HG03571 (cell line): ENCODE measurements around the gene MREG.
A peak's percentile ranks its signal among the peaks of the same experiment; 100 is the strongest.

ENCODE experiments used
- ATAC-seq: cut with Tn5 transposase; IDR thresholded peaks from one replicate; pipeline ENCODE4 v1.9.1; 2021; ENCODE audit not compliant: unreplicated experiment

MREG gene

DNA sequence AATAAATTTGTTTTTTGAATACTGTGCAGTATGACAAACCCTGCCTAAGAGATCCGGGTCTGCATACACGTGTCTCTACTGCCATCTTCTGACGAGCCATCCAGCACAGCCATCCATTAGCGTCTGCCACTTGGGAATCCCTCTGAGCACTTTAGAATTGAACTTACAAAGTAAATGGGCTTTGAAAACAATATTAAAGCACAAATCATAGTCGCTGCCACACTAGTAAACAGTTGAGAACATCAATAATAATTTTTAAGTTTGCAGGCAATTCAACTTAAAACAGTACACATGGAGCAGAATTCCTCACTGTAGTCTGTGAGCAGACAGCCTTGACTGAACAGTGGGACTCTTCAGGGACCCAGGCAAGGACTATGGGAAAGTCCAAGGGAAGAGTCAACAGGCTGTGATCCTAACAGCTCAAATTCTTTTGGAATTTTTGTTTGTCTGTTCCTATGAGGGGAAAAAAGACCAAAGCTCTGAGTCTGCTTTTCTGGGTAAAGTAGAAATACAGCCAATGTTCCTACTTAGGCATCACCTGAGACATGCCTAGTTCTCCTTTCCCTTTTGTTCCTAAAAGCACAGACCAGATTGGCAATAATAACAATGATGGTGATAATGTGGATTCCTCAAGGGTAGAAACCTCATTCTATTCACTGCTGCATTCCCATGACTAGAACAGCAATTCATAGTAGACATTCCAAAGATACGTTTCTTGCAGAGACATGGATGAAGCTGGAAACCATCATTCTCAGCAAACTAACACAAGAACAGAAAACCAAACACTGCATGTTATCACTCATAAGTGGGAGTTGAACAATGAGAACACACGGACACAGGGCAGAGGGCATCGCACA lies 92.9 kb downstream of the MREG start:
- peak; percentile 48 for ATAC-seq

DNA sequence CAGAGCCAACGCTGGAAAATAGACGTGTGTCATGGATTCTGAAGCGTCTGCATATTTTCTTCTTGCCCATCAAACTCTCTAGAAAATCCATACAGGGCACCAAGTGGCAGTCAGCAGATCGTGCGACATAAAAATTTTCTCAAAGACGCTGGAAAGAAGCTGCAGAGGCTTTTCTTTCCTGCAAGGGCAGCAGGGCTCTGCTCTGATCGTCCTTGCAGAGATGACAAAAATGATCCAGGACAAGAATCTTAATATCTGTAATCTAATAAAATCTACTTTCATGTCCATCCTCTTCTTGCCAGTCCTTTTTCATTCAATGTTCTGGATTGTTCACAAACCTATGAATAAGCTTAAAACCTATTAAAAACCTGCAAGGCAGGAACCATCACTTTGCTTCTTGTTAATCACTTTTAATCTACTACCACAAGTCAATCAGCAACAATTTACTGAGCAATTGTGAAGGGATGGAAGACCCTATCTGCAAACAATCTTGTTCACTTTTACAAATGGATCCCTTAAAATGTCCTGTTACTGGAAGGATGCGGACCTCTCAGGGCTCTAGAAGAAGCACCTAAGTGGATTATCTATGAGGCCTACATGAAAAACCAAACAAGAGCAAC lies 93.6 kb downstream of the MREG start:
- ATAC-seq: no peak

DNA sequence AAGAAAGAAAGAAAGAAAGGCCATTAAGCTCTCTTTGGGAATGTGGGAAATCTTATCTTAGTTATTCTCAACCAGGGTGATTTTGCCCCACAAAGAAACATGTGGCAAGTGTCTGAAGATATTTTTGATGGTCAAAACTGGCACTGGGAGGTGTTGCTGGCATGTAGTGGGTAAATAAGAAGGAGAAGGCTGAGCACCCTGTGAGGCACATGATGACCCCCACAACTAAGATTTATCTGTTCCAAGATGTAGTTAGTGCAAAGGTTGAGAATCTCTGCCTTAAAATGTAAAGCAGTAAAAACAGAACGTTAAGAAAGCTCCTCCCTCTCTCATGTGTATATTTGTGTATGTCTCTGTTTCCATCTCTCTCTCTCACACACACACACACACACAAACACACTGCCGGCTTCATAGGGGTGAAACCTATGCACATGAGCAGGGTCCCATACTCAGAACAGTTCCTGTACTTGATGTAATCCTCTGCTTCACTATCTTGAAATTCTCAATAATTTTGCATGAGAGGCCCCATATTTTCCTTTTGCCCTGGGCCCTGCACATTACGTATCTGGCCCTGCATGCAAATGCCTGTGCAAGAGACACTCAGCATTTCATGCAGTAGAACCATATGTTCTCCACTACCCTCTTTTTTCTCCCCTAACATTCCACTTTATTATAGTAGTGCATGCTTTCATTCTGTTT lies 94.3 kb downstream of the MREG start:
- ATAC-seq: no peak

DNA sequence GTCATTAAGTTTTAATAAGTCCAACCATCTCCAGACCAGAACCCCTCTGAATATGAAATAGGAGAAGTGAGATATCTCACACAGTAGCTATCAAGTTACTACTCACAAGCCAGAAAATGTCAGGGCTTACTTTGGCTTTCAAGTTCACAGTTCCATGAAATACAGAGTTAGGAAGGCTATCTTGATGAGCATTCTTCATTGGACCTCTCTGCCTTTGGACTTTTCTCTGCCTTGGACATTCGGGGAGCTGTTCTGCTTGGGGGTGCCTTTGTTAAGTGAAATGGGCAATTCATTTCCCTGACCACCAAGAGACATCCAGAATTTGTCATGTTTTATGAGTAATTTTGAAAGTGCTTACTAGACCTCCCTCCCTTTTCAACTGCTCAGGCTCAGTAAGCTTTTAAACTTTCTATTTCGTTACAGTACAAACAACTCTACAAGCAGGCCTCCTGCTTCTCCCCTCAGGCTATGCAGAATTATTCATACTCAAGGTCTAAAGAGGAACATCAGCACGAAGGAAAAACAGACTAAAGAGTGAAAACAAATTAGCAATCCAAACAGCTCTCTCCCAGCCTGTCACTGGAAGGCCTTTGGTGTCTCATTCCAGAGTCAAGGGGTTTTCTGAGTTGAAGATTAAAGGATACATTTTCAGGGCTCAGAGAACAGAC lies 95.3 kb downstream of the MREG start:
- ATAC-seq: peak; percentile 77

DNA sequence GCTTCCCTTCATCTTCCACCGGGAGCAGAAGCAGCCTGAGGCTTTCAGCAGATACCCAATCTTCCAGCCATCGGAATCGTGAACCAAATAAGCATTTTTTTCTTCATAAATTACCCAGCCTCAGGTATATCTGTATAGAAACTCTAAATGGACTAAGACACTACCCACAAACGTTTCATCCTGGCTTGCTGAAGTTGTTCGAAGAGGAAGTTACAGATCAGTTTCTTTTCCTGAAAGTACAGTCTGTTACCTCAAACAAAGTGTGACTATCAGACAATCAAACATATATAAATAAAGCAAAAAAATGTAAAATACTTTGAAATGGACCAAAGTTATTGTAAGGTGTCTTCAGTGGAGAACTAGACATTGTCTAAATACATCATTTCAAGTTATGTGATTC lies 97.9 kb downstream of the MREG start:
- no peak for ATAC-seq

DNA sequence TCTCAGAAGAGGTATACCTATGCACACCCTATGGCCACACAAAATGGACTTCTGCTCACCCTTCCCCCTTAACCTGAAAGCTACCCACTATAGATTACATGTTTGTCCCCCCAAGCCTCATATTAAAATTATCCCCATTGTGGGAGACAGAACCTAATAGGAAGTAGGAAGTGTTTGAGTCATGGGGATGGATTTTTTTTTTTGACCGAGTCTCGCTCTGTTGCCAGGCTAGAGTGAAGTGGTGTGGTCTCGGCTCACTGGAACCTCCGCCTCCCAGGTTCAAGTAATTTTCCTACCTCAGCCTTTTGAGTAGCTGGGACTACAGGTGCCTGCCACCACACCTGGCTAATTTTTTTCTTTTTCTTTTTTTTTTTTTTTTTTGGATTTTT lies 98.6 kb downstream of the MREG start:
- no peak for ATAC-seq

DNA sequence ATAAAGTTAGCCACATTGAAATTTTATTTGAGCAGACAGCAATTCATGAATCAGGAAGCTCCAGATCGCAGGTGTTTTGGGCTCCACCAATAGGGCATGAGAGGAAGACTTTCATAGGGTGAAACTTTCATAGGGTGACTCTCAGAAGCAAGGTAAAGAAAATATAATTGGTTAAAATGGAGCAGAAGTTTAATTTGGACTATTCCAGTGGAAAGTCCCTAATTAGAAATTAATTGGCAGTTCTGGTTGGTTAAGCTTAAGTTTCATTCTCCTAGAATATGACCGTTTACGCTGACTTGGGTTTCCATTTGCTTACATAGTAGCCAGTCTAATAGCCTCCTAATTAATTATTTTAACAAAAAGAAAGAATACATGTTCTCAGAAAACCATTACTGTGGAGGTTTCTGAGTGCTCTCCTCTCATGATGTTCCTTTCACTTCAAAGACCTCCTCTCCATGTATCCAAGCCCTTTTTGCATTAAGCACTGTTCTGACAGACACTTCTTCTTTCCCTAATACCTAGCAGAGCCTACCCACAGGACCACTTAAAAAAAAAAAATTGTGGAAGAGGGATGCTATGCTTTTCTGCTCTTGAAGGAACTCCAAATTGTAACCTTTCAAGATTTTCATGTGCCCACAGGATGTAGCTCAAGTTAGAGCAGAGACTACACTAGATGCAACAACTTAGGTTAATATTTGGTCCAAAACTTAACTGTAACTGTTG lies 99.1 kb downstream of the MREG start:
- ATAC-seq: no peak

DNA sequence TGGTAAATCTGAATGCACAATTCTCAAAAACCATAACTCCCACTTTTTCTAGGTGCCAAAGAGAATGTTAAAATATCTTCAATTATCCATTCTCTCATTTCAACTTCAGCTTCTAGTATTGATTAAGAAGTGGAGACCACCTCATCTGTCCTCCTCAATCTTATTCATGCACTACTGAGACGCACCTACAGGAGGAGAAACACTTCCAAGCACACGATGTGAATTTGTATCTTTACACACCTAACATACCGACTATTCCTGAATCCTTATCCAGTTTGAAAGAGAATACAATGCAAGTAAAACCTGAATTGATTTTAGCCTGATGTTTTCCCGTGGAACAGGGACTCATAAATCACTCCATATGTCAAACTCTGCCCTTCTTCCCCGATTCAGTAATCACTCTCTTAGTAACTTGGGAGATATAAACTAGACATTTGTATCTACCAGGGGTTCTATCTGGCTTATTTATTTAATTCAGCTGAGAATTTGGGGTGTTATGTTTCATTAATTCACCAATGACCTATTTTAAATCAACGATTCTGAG lies 101.0 kb downstream of the MREG start:
- no peak for ATAC-seq

DNA sequence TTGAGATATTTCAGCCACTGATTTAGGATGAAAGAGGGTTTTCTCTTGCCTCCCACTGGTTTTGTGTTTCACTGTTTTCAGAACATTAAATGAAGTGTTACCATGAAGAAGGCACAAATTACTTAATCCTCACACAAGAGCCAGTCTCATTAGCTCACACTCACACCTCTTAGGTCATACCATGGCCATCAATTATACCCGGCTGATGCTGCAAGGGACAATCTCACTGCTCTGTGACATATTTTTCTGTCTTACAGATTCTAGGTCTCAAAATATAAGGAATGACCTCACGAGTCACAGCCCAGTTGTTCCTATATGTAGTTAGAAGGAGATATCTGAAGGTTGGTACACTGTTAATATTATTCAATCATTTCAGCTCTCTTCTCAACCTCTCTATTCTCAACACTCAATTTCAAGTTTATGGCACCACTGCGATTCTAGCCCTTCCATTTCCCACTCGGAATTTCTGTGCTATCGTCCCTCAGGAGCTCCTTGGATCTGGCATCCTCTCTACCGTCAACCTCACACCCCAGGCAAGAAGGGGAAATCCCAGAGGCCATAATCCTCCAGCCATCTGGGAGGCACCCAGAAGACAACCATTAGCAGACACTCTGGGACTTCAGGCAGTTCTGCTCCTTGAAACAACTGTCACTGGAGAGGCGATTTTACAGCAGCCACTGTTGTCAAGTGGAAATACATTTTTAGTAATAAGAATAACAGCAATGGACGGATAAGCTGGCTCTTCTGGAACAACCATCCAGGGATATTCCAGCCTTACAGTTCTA lies 101.9 kb downstream of the MREG start:
- ATAC-seq: no peak

DNA sequence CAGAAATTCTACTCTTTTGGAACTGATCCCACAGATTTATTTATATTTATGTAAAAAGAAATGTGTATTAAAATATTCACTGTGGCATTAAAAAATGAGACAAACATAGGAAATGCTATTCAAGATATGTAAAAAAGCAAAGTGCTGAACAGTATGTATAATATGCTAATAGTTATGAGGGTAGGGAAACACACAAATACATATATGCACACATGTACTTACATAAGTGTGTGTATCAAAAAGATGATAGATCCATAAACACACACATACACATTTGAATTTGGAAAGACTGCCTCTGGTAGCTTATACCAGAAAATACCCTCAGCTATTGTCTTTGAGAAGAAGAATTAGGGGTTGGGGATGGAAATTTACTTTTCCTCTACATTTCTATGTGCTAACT lies 103.2 kb downstream of the MREG start:
- ATAC-seq: no peak

DNA sequence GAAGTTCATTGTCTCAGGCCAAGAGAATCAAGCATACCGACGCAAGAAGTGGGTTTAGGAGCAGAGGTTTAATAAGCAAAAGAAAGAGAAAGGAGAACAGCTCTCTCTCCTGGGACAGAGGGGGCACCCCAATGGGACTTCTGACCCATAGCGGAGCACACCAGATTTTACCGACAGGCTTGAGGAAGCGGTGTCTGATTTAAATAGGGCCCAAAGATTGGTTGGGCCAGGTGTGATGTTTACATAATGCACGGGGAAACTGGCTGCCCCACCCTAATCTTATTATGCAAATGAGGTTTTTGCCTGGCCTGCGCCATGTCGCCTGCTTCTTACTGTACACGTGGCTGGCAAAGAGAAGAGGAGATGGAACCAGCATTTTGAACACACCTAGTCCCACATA lies 106.2 kb downstream of the MREG start:
- no peak for ATAC-seq

DNA sequence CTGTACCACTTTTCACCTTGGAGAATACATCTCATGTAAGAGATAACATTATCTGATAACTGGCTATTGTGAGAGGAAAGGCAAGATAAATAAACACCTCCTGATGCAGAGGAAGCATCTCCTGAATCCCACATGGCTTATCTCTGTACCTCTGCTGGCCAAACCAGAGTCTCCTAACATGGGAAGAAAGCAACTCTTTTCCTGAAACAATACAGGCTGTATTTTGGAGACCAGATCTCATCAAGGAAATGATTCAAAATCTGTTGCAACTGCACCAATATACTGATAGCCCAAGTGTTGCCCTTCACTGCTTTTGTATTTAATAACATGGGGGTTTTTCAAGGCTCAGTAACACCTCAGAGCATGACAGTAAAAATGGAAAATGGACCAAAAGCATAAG lies 106.9 kb downstream of the MREG start:
- ATAC-seq: no peak

DNA sequence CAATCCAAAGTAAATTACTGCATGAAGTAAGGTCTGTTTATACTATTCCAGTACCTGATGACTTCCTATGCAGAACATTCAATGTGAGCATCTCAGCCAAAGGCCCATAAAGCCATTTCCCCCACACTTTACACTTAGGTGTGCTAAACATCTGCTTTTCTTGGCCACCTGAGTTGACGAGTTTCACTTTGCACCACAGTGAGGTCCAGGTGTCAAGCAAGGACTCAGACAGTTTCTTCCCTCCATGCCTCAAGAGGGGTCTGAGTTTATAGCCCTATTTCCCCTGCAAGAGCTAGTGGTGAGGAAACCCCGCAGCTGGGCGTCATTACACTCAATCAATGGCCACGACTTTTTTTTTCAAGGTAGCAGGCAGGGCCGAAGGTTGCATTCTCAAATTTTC lies 107.7 kb downstream of the MREG start:
- no peak for ATAC-seq

DNA sequence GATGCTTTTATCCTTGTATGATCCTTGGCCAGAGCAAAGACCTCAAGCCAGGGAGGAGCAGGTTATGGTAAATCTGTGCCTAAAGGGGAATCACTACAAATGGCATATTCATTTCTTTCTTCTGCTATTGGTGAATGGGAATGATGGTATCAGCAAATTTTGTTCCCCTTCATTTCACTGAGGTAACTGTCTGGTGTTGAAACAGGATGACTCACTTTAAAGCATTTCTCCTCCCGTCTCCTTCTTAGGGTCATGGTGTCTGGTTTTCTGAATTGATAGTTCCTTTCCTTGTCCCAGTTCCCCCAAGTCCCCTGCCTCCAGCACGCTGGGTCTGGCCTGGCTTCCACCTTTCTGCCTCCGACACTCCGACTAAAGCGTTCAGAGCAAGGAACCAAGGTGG lies 109.2 kb downstream of the MREG start:
- no peak for ATAC-seq

DNA sequence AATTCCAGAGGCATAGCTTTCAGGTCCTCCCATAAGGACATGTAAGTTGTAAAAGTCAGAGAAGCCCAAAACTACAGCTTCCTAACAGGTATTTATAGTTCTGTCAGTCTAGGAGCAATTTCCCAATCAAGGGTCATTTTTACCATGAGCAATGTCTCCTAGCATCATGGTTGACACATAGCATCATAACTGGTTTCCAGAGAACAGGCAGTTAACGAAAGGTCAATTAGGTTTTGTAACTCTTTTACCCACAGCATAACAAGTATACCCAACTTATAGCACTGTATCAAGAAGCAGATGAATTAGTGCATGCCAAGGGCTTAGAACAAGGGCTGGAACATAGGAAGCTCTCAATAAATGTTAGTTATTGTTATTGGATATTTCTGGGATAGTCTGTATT lies 110.1 kb downstream of the MREG start:
- no peak for ATAC-seq

DNA sequence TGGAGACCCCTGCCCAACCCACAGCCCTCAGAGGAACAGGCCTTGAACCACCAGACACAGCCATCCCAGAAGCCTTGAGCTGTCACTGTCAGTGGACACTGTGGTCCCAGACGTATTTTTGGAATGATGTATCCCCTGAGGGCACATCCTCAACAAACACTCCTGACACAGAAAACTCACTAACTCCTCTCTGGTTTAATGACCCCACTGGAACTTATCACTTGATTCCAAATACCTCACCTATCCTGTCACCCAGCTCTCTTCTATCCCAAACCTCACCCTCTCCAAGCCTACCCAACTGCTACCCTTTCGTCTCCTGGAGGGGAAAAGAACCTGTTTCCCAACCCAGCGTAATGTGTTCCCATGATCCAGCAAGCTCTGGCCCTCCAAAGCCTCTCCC lies 111.6 kb downstream of the MREG start:
- ATAC-seq: no peak

DNA sequence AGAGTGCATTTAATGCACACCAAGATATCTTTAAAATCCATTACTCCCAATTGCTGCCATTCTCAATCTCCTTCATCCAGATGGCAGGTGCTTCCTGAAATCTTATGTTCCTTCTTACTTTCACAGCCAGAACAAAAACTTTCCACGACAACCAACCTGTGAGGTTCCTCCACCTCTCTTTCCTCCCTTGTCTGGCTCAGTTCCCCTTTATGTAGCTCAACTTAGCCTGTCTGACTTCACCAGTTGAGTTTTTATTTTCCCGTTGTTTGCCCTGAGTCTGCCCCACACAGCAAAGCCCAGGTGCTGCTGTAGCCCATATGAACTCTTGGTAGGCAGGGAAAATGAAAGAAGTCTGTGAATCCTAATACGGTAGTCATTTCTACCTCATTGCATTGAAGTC lies 112.5 kb downstream of the MREG start:
- no peak for ATAC-seq

DNA sequence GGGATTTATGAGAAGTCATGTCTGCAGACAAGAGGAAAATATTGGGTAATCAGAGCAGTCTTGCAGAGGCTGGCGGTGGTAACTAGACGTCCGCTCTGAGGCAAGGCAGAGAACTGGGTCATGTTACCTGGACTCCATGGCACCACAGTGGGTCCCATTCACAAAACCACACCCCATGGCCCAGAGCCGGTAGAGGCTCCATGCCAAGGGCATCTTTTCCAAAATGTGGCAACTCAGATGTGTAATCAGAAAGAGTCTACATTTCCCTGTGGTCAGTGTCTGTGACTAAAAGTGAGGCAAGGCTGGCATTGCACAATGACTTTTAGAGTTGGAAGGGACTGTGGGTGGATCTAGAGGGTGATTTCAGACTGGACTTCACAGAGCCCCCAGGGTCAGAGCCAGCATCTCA lies 113.1 kb downstream of the MREG start:
- ATAC-seq: no peak

DNA sequence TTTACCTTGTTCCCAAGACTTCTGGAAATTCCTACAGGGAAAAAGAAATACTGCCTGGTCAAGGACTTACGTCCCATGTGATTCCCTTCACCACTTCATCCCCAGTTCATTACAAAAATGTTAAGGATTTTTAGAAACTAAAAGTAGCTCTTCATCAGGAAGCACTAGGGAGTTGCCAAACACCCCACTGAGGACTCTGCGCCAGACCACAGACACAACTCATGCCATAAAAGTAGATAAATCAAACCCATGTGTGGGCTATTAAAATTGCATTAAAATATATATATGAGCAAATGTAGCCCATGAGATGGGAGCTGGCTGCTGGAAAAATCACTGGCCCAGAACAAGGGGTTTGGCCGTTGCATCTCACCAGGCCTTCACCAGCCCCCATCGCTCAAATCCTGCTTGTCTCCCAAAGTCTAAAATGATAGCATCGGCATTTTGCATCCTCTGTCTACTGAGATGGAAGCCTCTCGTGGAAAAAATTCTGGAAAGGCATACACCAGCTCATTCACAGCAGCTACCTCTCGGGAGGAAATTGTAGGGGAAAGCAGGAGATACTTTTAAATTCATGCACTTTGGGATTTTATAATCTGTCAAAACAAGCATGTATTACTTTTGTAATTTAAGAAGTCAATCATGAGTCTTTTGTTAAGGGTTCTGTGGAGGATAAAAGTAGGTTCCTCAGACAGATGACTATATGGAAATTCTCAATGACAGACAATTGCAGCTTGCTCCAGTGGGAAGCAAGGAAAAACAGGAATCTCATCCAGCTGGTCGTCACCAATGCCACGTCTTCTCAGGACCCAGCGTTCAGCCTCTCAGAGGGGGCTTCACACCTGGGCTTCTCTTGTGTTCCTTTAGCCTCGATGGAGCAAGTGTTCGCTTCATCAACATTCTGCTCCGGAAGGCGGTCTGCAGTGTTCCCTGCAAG lies 113.9 kb downstream of the MREG start:
- no peak for ATAC-seq
